Fibroblast of skin of back (primary cell): ENCODE data around the gene CFAP47.
A peak's percentile ranks its signal among the peaks of the same experiment; 100 is the strongest.
"Not testable (repeated sequence)": the region's sequence is repeated elsewhere in the genome, so short reads cannot be mapped to it uniquely, and the experiment has no call there.

Source experiments
- DNase-seq: peaks from one replicate; pipeline ENCODE4 v3.0.0-alpha.2; 2013

Gene CFAP47

GRCh38 chrX:36234840-36235528 lies 315.4 kb downstream of the CFAP47 start:
- not testable (repeated sequence) for DNase-seq

GRCh38 chrX:36241397-36241796 lies 321.9 kb downstream of the CFAP47 start:
- DNase-seq, result no peak

GRCh38 chrX:36266155-36266554 lies 346.6 kb downstream of the CFAP47 start:
- DNase-seq, result no peak

- no peak for DNase-seq
These were observed 390.6 kb downstream of the CFAP47 start for GRCh38 chrX:36310136-36310535.

GRCh38 chrX:36314303-36314702 lies 394.8 kb downstream of the CFAP47 start:
- DNase-seq, result no peak

GRCh38 chrX:36334572-36334971 lies 415.0 kb downstream of the CFAP47 start:
- no peak for DNase-seq

GRCh38 chrX:36336751-36337150 lies 417.2 kb downstream of the CFAP47 start:
- DNase-seq, result no peak

GRCh38 chrX:36344301-36344700 lies 424.8 kb downstream of the CFAP47 start:
- no peak for DNase-seq

- no peak for DNase-seq
These were observed 429.0 kb downstream of the CFAP47 start for GRCh38 chrX:36348509-36348908.

GRCh38 chrX:36357855-36358254 lies 438.3 kb downstream of the CFAP47 start:
- DNase-seq, result no peak

- no peak for DNase-seq
These were observed 444.7 kb downstream of the CFAP47 start for GRCh38 chrX:36364262-36364661.

GRCh38 chrX:36383495-36383894 lies 464.0 kb downstream of the CFAP47 start:
- no peak for DNase-seq

GRCh38 chrX:36388901-36389300 lies 469.4 kb downstream of the CFAP47 start:
- DNase-seq, result peak; percentile 15

GRCh38 chrX:36401774-36402173 lies 482.2 kb downstream of the CFAP47 start:
- no peak for DNase-seq

GRCh38 chrX:36407836-36408235 lies 488.3 kb downstream of the CFAP47 start:
- no peak for DNase-seq

- DNase-seq, result no peak
These were observed 494.5 kb downstream of the CFAP47 start for GRCh38 chrX:36414056-36414455.

GRCh38 chrX:36422368-36422767 lies 502.8 kb downstream of the CFAP47 start:
- DNase-seq, result no peak

- peak; percentile 83 for DNase-seq
These were observed 512.3 kb downstream of the CFAP47 start for GRCh38 chrX:36431819-36432218.

GRCh38 chrX:36434522-36434921 lies 515.0 kb downstream of the CFAP47 start:
- DNase-seq, result peak; percentile 18
